ENCODE data around the gene BTBD9. TPM values are rescaled to one million over a fixed set of nuclear protein-coding genes. Genes with fewer than 3 reads are reported as not detected.

BTBD9 gene
- polyA plus RNA-seq, 1 donor (not counting 4 experiments of a cell fraction or from before 2014, with no cell fraction given), result 6.8 TPM

DNA sequence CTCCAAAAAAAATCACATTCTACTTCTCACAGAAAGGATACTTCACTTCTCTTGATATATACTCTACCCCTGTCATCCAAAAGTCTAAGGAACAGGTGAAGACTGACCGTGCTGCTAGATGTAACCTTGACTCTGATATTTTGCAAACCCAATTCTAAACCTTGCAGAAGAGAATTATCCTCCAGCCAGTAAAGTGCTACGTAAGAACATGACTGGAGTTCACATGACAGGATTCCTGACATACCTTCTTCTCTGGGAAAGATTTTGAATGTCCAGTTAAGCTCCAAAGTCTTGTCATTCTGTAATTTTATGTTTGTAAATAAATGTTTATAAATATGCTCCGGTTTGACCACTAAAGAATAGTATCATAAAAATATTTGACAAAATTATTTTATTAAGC, 35.8 kb downstream of the BTBD9 start:
- Histone ChIP-seq H3K27me3 (ENCODE audit: control insufficient read depth, extremely low read depth, insufficient read depth, low read length) (no peaks in the 10 kb centered on the region), H2AFZ (ENCODE audit: control insufficient read depth, low read length) (no peak overlapping the region), H3K9ac (ENCODE audit: control insufficient read depth, extremely low read depth, insufficient read depth, low read length) (no peak overlapping the region), H3K27ac (ENCODE audit: control insufficient read depth, insufficient read depth, low read length) (no peak overlapping the region), H3K4me1 (ENCODE audit: control insufficient read depth, extremely low read depth, insufficient read depth, low read length) (no peaks in the 10 kb centered on the region), H3K9me1 (ENCODE audit: control insufficient read depth, extremely low read depth, insufficient read depth, low read length) (no peaks in the 10 kb centered on the region), H3K9me3 (ENCODE audit: control insufficient read depth, low read depth, low read length) (no peaks in the 10 kb centered on the region), H4K20me1 (ENCODE audit: control insufficient read depth, extremely low read depth, insufficient read depth, low read length) (no peaks in the 10 kb centered on the region), H3K79me2 (ENCODE audit: control insufficient read depth, insufficient read depth, low read length) (no peaks in the 10 kb centered on the region), H3K4me3 (ENCODE audit: control insufficient read depth in 2 of 3, extremely low read depth in 1 of 3, insufficient read depth in 2 of 3, low read depth in 1 of 3, low read length in 3 of 3) (no peak overlapping the region), H3K36me3 (ENCODE audit: control insufficient read depth in 2 of 2, extremely low read depth in 1 of 2, insufficient read depth in 2 of 2, low read length in 2 of 2) (no peaks in the 10 kb centered on the region), H3K4me2 (ENCODE audit: control insufficient read depth, extremely low read depth, insufficient read depth, low read depth, low read length) (no peak overlapping the region)
- TF ChIP-seq CTCF (optimal IDR thresholded peaks at IDR 0.05 in 1 of 3, IDR thresholded peaks at IDR 0.05 in 1 of 3, conservative IDR thresholded peaks at IDR 0.05 in 1 of 3; ENCODE audit: extremely low read depth in 1 of 3, insufficient read depth in 2 of 3, low read length in 3 of 3), result no peak
- no peak for TF ChIP-seq EZH2 (IDR thresholded peaks at IDR 0.05; ENCODE audit: low read length)
- DNase-seq (ENCODE audit: low read depth, low spot score) (no peak), FAIRE-seq (no peak)
- dilution Hi-C loops (cut with MboI; ENCODE audit: extremely low pct_ligation_motif_present, low sequenced_read_pairs), result no loop called here

GRCh38 chr6:38603496-38603895, 36.2 kb downstream of the BTBD9 start:
- no peaks in the 10 kb centered on the region for H3K79me2 ChIP-seq (ENCODE audit: control insufficient read depth, insufficient read depth, low read length)
- no peak overlapping the region for H3K4me3 ChIP-seq (ENCODE audit: control insufficient read depth in 2 of 3, extremely low read depth in 1 of 3, insufficient read depth in 2 of 3, low read depth in 1 of 3, low read length in 3 of 3)
- H2AFZ ChIP-seq (ENCODE audit: control insufficient read depth, low read length), result no peak overlapping the region
- H3K4me1 ChIP-seq (ENCODE audit: control insufficient read depth, extremely low read depth, insufficient read depth, low read length), result no peaks in the 10 kb centered on the region
- no peaks in the 10 kb centered on the region for H4K20me1 ChIP-seq (ENCODE audit: control insufficient read depth, extremely low read depth, insufficient read depth, low read length)
- no peak overlapping the region for H3K27ac ChIP-seq (ENCODE audit: control insufficient read depth, insufficient read depth, low read length)
- no peak for TF ChIP-seq EZH2 (IDR thresholded peaks at IDR 0.05; ENCODE audit: low read length)
- no peak for TF ChIP-seq CTCF (optimal IDR thresholded peaks at IDR 0.05 in 1 of 3, IDR thresholded peaks at IDR 0.05 in 1 of 3, conservative IDR thresholded peaks at IDR 0.05 in 1 of 3; ENCODE audit: extremely low read depth in 1 of 3, insufficient read depth in 2 of 3, low read length in 3 of 3)
- no peaks in the 10 kb centered on the region for H3K27me3 ChIP-seq (ENCODE audit: control insufficient read depth, extremely low read depth, insufficient read depth, low read length)
- dilution Hi-C loops (cut with MboI; ENCODE audit: extremely low pct_ligation_motif_present, low sequenced_read_pairs), result no loop called here
- DNase-seq (ENCODE audit: low read depth, low spot score), result no peak
- no peak overlapping the region for H3K9ac ChIP-seq (ENCODE audit: control insufficient read depth, extremely low read depth, insufficient read depth, low read length)
- FAIRE-seq, result no peak
- H3K9me1 ChIP-seq (ENCODE audit: control insufficient read depth, extremely low read depth, insufficient read depth, low read length), result no peaks in the 10 kb centered on the region
- H3K36me3 ChIP-seq (ENCODE audit: control insufficient read depth in 2 of 2, extremely low read depth in 1 of 2, insufficient read depth in 2 of 2, low read length in 2 of 2), result no peaks in the 10 kb centered on the region
- H3K4me2 ChIP-seq (ENCODE audit: control insufficient read depth, extremely low read depth, insufficient read depth, low read depth, low read length), result no peak overlapping the region
- no peaks in the 10 kb centered on the region for H3K9me3 ChIP-seq (ENCODE audit: control insufficient read depth, low read depth, low read length)
